Measurements from ENCODE around the gene ATF6. TPM values are rescaled to one million over a fixed set of nuclear protein-coding genes. Genes with fewer than 3 reads are reported as not detected.

ATF6 gene
- total and polyA plus RNA-seq, 4 experiments from 2014 or later, result 14.3 to 22.7 (median 22.3) TPM

DNA sequence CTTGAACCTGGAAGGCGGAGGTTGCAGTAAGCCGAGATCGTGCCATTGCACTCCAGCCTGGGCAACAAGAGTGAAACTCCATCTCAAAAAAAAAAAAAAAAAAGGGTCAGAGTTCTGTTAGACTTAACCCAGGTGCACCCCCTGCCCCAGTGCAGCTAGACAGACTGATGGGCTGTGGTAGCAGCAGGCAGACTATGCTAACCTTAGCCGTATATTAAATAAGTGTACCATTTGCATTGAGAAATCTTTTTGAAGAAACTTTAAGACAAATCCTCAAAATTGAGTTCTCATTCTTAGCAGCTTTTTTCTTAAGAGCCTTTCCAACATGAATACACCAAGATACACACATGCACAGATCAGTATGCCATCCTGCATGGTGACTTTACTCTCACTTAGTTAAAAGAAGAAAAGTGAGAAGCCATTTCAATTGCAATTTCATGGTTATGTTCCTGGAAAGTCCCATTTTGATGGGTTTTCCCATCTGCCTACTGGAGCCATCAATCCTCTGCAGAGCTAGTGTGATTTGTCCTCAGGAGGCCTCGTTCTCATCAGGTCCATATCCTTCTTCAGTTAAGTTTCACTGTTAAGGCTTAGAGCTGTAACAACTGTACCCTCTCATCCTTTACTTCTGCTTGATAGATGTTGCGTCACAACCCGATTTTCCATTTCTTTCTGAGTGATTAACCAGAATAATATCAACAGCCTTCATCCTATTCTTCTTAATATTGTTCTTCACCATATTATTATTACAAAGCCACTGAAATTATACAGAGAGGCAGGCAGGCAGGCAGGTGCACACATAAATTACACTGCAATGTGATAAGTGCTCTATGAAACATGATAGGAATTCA lies 37.5 kb upstream of the ATF6 start:
- Histone ChIP-seq H3K36me3 (ENCODE audit: insufficient read depth, low read length) (no peaks in the 10 kb centered on the region), H3K27ac (ENCODE audit: low read depth, low read length) (no peak overlapping the region), H3K27me3 (ENCODE audit: insufficient read depth, low read length) (no peaks in the 10 kb centered on the region), H3K9me3 (ENCODE audit: control insufficient read depth in 1 of 2, low read length in 2 of 2) (no peaks in the 10 kb centered on the region), H3K4me1 (ENCODE audit: insufficient read depth, low read length) (peaks cover 38% of the 10 kb centered on the region), H3K4me3 (ENCODE audit: low read length in 2 of 2) (no peak overlapping the region)
- peaks cover 0 to 1% of the 10 kb centered on the region in 2 donors for H3K27me3 Mint-ChIP-seq
- H3K27ac Mint-ChIP-seq, result peak overlapping the region in 6 of 7 donors; percentile 0 to 59 (median 6)
- CTCF ChIA-PET (ENCODE audit: partially characterized antibody), result interaction anchor here (0.6 to 6.6 kb wide), 4 partner anchors 11 to 224 kb away, joined by 3 to 103 read pairs (median 4); no protein-coding TSS in a partner anchor
- POLR2A ChIA-PET (ENCODE audit: partially characterized antibody), result interaction anchor here (3.8 to 4.6 kb wide), 2 partner anchors 9 to 20 kb away, joined by 67 to 104 read pairs; partner anchors contain the start of gene DUSP12
- peaks cover 0 to 6% of the 10 kb centered on the region in 2 donors for H3K36me3 Mint-ChIP-seq
- peak overlapping the region in 4 of 8 donors; percentile 2 to 96 (median 20) for H3K4me3 Mint-ChIP-seq
- peaks cover 24 to 53% (median 39%) of the 10 kb centered on the region in 4 donors for H3K4me1 Mint-ChIP-seq
- H3K9me3 Mint-ChIP-seq, result no peaks in the 10 kb centered on the region
- no peak for DNase-seq
- intact Hi-C loops (cut with micrococcal nuclease), result loop anchor here (5.0 kb wide), 1 partner anchor 186 kb away; no protein-coding TSS in a partner anchor

DNA sequence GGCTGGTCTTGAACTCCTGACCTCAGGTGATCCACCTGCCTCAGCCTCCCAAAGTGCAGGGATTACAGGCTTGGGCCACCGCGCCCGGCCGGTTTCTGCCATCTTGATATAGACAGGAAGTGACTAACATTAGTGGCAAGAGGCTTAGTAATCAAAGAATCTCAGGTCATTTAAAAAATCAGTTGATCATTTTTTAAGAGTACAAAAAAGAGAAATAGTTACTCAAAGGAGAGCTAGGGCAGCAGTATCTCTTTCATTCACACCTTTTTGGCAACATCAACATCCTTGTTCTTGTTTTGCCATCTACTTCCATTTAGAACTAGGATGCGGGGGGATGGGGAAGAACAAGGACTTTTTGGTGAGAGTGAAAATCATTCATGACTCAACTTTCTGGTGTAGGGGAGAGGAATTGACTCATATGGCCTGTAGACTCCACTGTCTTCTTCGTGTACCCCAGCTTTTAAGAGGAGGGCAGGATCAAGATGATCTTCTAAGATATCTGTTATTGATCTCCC lies 36.0 kb upstream of the ATF6 start:
- Histone ChIP-seq H3K4me1 (ENCODE audit: insufficient read depth, low read length) (peaks cover 38% of the 10 kb centered on the region), H3K4me3 (ENCODE audit: low read length in 2 of 2) (no peak overlapping the region), H3K9me3 (ENCODE audit: control insufficient read depth in 1 of 2, low read length in 2 of 2) (no peaks in the 10 kb centered on the region), H3K27ac (ENCODE audit: low read depth, low read length) (no peak overlapping the region), H3K36me3 (ENCODE audit: insufficient read depth, low read length) (no peaks in the 10 kb centered on the region), H3K27me3 (ENCODE audit: insufficient read depth, low read length) (no peaks in the 10 kb centered on the region)
- peaks cover 0 to 1% of the 10 kb centered on the region in 2 donors for H3K27me3 Mint-ChIP-seq
- intact Hi-C loops (cut with micrococcal nuclease), result no loop called here
- peak overlapping the region in 6 of 8 donors; percentile 7 to 58 (median 15) for H3K4me3 Mint-ChIP-seq
- ChIA-PET POLR2A (ENCODE audit: partially characterized antibody) (interaction anchor here (0.9 to 1.0 kb wide), 2 partner anchors 8 to 19 kb away, joined by 4 to 5 read pairs; partner anchors contain the start of gene DUSP12), CTCF (ENCODE audit: partially characterized antibody) (interaction anchor here (1.1 to 6.6 kb wide), 2 partner anchors 9 to 206 kb away, joined by 3 to 103 read pairs; partner anchors contain the start of gene HSPA6)
- peaks cover 24 to 48% (median 35%) of the 10 kb centered on the region in 4 donors for H3K4me1 Mint-ChIP-seq
- no peak for DNase-seq
- H3K36me3 Mint-ChIP-seq, result peaks cover 0 to 6% of the 10 kb centered on the region in 2 donors
- peak overlapping the region in 1 of 7 donors; percentile 52 for H3K27ac Mint-ChIP-seq
- no peaks in the 10 kb centered on the region for H3K9me3 Mint-ChIP-seq

DNA sequence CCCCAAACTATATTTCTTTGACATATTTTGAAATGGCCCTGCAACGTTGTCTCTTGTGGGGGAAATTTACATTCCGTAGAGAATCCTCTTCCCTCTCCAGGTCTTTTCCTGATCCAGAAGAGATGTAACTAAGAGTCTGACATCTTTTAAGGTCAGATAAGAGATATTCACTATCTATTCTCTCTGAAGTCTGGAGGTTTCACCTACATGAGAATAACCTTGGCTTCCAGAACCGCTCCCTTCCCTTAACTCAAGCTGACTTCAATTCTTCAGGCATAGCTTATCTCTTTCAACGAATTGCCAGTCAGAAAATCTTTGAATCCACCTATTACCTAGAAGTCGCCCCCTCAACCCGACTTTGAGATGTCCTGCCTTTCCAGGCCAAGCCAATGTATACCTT lies 34.9 kb upstream of the ATF6 start:
- H3K27ac ChIP-seq (ENCODE audit: low read depth, low read length), result no peak overlapping the region
- H3K4me1 ChIP-seq (ENCODE audit: insufficient read depth, low read length), result peaks cover 35% of the 10 kb centered on the region
- no peaks in the 10 kb centered on the region for H3K9me3 ChIP-seq (ENCODE audit: control insufficient read depth in 1 of 2, low read length in 2 of 2)
- H3K36me3 ChIP-seq (ENCODE audit: insufficient read depth, low read length), result no peaks in the 10 kb centered on the region
- Mint-ChIP-seq H3K36me3 (peaks cover 0 to 4% of the 10 kb centered on the region in 2 donors), H3K27me3 (peaks cover 0 to 1% of the 10 kb centered on the region in 2 donors), H3K27ac (no peak overlapping the region), H3K9me3 (no peaks in the 10 kb centered on the region), H3K4me3 (no peak overlapping the region), H3K4me1 (peaks cover 18 to 38% (median 28%) of the 10 kb centered on the region in 4 donors)
- intact Hi-C loops (cut with micrococcal nuclease), result no loop called here
- no peaks in the 10 kb centered on the region for H3K27me3 ChIP-seq (ENCODE audit: insufficient read depth, low read length)
- CTCF ChIA-PET (ENCODE audit: partially characterized antibody), result interaction anchor here (6.6 kb wide), 1 partner anchor 8 kb away, joined by 103 read pairs; no protein-coding TSS in a partner anchor
- no peak overlapping the region for H3K4me3 ChIP-seq (ENCODE audit: low read length in 2 of 2)
- POLR2A ChIA-PET (ENCODE audit: partially characterized antibody), result no interaction called here
- DNase-seq, result no peak

DNA sequence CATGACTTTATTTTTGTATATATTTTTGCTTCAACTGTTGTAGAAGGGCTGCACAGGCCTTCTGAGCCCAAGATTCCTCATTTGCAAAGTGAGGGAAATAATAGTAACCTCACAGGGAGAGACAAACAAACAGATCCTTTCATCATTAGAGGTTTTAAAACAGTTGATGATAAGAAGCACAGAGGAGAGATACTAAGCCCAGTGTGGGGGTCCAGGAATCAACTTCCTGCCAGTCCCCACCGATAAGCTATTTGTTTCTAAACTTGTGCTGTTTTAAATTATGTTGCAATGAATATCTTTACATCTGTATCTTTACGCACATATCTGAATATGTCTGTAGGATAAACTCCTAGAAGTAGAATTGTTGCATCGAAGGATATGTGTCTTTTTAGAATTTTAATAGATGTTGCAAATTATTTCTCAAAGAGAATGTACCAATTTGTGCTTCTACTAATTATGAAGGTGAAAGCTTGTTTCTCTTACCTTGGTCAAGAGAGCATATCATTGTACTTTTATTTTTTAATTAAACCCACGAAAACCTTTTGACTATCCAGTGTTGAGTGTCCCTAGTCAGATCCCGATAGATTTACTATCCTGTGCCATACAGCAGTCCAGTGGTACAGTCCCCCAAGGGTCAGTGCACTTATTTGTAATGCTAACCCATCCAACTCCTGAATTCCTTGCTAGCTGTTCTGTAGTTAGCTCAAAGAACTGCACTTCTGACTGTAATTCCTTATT lies 34.0 kb upstream of the ATF6 start:
- H3K27me3 ChIP-seq (ENCODE audit: insufficient read depth, low read length), result no peaks in the 10 kb centered on the region
- peaks cover 35% of the 10 kb centered on the region for H3K4me1 ChIP-seq (ENCODE audit: insufficient read depth, low read length)
- H3K27me3 Mint-ChIP-seq, result peaks cover 0 to 1% of the 10 kb centered on the region in 2 donors
- H3K27ac Mint-ChIP-seq, result no peak overlapping the region
- H3K36me3 Mint-ChIP-seq, result peaks cover 0 to 3% of the 10 kb centered on the region in 2 donors
- CTCF ChIA-PET (ENCODE audit: partially characterized antibody), result interaction anchor here (1.0 to 1.7 kb wide), 2 partner anchors 10 to 85 kb away, joined by 5 read pairs; no protein-coding TSS in a partner anchor
- POLR2A ChIA-PET (ENCODE audit: partially characterized antibody), result interaction anchor here (1.8 kb wide), 1 partner anchor 17 kb away, joined by 5 read pairs; the partner anchor contains the start of gene DUSP12
- H3K4me1 Mint-ChIP-seq, result peaks cover 18 to 38% (median 27%) of the 10 kb centered on the region in 4 donors
- H3K4me3 ChIP-seq (ENCODE audit: low read length in 2 of 2), result no peak overlapping the region
- H3K27ac ChIP-seq (ENCODE audit: low read depth, low read length), result no peak overlapping the region
- DNase-seq, result no peak
- no peaks in the 10 kb centered on the region for H3K9me3 Mint-ChIP-seq
- H3K36me3 ChIP-seq (ENCODE audit: insufficient read depth, low read length), result no peaks in the 10 kb centered on the region
- H3K4me3 Mint-ChIP-seq, result no peak overlapping the region
- intact Hi-C loops (cut with micrococcal nuclease), result no loop called here
- H3K9me3 ChIP-seq (ENCODE audit: control insufficient read depth in 1 of 2, low read length in 2 of 2), result no peaks in the 10 kb centered on the region

DNA sequence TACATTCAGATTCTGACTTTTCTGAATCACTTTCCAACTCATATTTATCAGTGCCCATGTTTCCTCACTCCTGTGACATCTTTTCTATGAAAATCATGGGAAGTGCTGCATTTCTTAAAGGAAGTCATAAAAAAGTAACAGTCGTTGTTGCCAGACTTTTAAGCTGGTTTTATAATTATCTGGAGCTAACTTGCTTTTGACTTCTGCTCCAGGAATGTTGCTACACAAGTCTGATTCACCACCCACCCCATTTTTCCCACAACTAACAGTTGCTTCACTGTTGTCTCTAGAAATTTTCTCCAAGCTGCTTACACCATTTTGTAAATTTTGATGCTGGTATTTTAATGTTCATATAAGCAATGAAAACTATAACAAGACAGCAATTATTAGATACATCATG lies 32.6 kb upstream of the ATF6 start:
- ChIA-PET CTCF (ENCODE audit: partially characterized antibody) (interaction anchor here (1.0 to 1.7 kb wide), 2 partner anchors 9 to 86 kb away, joined by 5 read pairs; no protein-coding TSS in a partner anchor), POLR2A (ENCODE audit: partially characterized antibody) (interaction anchor here (1.8 kb wide), 1 partner anchor 16 kb away, joined by 5 read pairs; the partner anchor contains the start of gene DUSP12)
- no peak overlapping the region for H3K4me3 ChIP-seq (ENCODE audit: low read length in 2 of 2)
- H3K27me3 ChIP-seq (ENCODE audit: insufficient read depth, low read length), result no peaks in the 10 kb centered on the region
- no peaks in the 10 kb centered on the region for H3K9me3 Mint-ChIP-seq
- no peak for DNase-seq
- H3K36me3 ChIP-seq (ENCODE audit: insufficient read depth, low read length), result no peaks in the 10 kb centered on the region
- no peak overlapping the region for H3K27ac ChIP-seq (ENCODE audit: low read depth, low read length)
- H3K4me1 Mint-ChIP-seq, result peaks cover 12 to 28% (median 18%) of the 10 kb centered on the region in 4 donors
- H3K27me3 Mint-ChIP-seq, result peaks cover 0 to 1% of the 10 kb centered on the region in 2 donors
- H3K36me3 Mint-ChIP-seq, result no peaks in the 10 kb centered on the region
- intact Hi-C loops (cut with micrococcal nuclease), result no loop called here
- H3K4me1 ChIP-seq (ENCODE audit: insufficient read depth, low read length), result peaks cover 25% of the 10 kb centered on the region
- H3K4me3 Mint-ChIP-seq, result no peak overlapping the region
- no peak overlapping the region for H3K27ac Mint-ChIP-seq
- no peaks in the 10 kb centered on the region for H3K9me3 ChIP-seq (ENCODE audit: control insufficient read depth in 1 of 2, low read length in 2 of 2)

DNA sequence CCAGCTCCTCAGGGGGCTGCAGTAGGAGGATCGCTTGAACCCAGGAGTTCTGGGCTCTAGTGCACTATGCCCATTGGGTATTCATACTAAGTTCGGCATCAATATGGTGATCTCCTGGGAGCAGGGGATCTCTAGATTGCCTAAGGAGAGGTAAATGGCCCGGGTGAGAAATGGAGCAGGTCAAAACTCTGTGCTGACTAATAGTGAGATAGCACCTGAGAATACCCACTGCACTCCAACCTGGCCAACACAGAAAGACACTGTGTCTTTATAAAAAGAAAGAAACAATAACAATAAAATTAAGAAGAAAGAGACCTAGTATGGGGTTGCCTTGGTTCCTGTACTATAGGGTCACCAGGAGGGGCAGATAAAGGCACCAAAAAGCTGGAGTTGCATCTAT lies 30.3 kb upstream of the ATF6 start:
- no peaks in the 10 kb centered on the region for H3K36me3 Mint-ChIP-seq
- Histone ChIP-seq H3K36me3 (ENCODE audit: insufficient read depth, low read length) (no peaks in the 10 kb centered on the region), H3K27me3 (ENCODE audit: insufficient read depth, low read length) (no peaks in the 10 kb centered on the region), H3K4me1 (ENCODE audit: insufficient read depth, low read length) (peaks cover 17% of the 10 kb centered on the region), H3K9me3 (ENCODE audit: control insufficient read depth in 1 of 2, low read length in 2 of 2) (no peaks in the 10 kb centered on the region), H3K27ac (ENCODE audit: low read depth, low read length) (no peak overlapping the region), H3K4me3 (ENCODE audit: low read length in 2 of 2) (no peak overlapping the region)
- H3K27me3 Mint-ChIP-seq, result peaks cover 0 to 1% of the 10 kb centered on the region in 2 donors
- H3K4me1 Mint-ChIP-seq, result peaks cover 1 to 29% (median 18%) of the 10 kb centered on the region in 4 donors
- ChIA-PET POLR2A (ENCODE audit: partially characterized antibody) (interaction anchor here (0.9 to 8.1 kb wide), 2 partner anchors 8 to 14 kb away, joined by 3 to 104 read pairs; partner anchors contain the start of gene DUSP12), CTCF (ENCODE audit: partially characterized antibody) (interaction anchor here (0.7 to 8.0 kb wide), 3 partner anchors 8 to 248 kb away, joined by 3 to 103 read pairs (median 51); no protein-coding TSS in a partner anchor)
- H3K4me3 Mint-ChIP-seq, result no peak overlapping the region
- intact Hi-C loops (cut with micrococcal nuclease), result no loop called here
- peak overlapping the region in 1 of 7 donors; percentile 18 for H3K27ac Mint-ChIP-seq
- no peak for DNase-seq
- no peaks in the 10 kb centered on the region for H3K9me3 Mint-ChIP-seq

All from CD4-positive, alpha-beta memory T cell (primary cell).